CD4-positive, alpha-beta T cell (primary cell): ENCODE results near the gene CXXC5. TPM values are rescaled to one million over a fixed set of nuclear protein-coding genes. Genes with fewer than 3 reads are reported as not detected.

Experiments used
- ATAC-seq: fragments of 200-7000 bp; cut with Tn5 transposase; one replicate; pipeline ENCODE4 v1.10.0; 2022; ENCODE audit warnings: mild to moderate bottlenecking; ENCODE audit not compliant: poor library complexity
- CTCF ChIA-PET: fragments of 350-600 bp; sonication (Branson Sonifier 250); formaldehyde crosslinking; loops from one replicate; lab custom pipeline; 2021; ENCODE audit warnings: antibody characterized with exemption, inconsistent platforms; lab: Charles Lee
- POLR2A ChIA-PET: fragments of 350-600 bp; sonication (Branson Sonifier 250); formaldehyde crosslinking; loops from one replicate; lab custom pipeline; 2021; ENCODE audit warnings: antibody characterized with exemption, inconsistent platforms; lab: Charles Lee
- DNase-seq, 14 experiments: peaks; one replicate each; pipeline ENCODE4 v3.0.0-alpha.2; 2013 to 2020; ENCODE audit warnings: mixed read lengths in 2 of 14
- H3K27ac ChIP-seq, 2 donors: one replicate each; pipeline versions ENCODE4 v1.5.1 to v1.7.0; 2013; ENCODE audit warnings: low read length in 2 of 2, low read depth in 1 of 2, mild to moderate bottlenecking in 1 of 2
- H3K27me3 ChIP-seq, 2 experiments: 1 replicate in 1 of 2; 2 replicates in 1 of 2; pipeline versions ENCODE4 v1.6.1 to v1.7.0; 2013; ENCODE audit warnings: low read length in 2 of 2, control low read depth in 1 of 2, mild to moderate bottlenecking in 1 of 2, moderate library complexity in 1 of 2; ENCODE audit not compliant: insufficient read depth in 2 of 2, control insufficient read depth in 1 of 2
- H3K36me3 ChIP-seq: one replicate; pipeline ENCODE4 v1.6.1; 2013; ENCODE audit warnings: low read length, control low read depth; ENCODE audit not compliant: insufficient read depth
- H3K4me1 ChIP-seq: one replicate; pipeline ENCODE4 v1.6.1; 2013; ENCODE audit warnings: low read length, control low read depth; ENCODE audit not compliant: insufficient read depth
- H3K4me3 ChIP-seq: one replicate; pipeline ENCODE4 v1.5.1; 2013; ENCODE audit warnings: mild to moderate bottlenecking, low read length, moderate library complexity
- H3K9me3 ChIP-seq, 2 experiments: 1 replicate in 1 of 2; 2 replicates in 1 of 2; pipeline versions ENCODE4 v1.6.1 to v1.7.0; 2013; ENCODE audit warnings: low read length in 2 of 2, mild to moderate bottlenecking in 2 of 2, control low read depth in 1 of 2, moderate library complexity in 1 of 2; ENCODE audit not compliant: control insufficient read depth in 1 of 2, insufficient read depth in 1 of 2
- H3K27ac Mint-ChIP-seq: one replicate; pipeline ENCODE4 v1.8.0; 2020; ENCODE audit warnings: mixed read lengths
- H3K27me3 Mint-ChIP-seq: one replicate; pipeline ENCODE4 v1.8.0; 2021; ENCODE audit warnings: mixed read lengths
- H3K36me3 Mint-ChIP-seq: one replicate; pipeline ENCODE4 v1.8.0; 2021; ENCODE audit warnings: low read depth, mixed read lengths
- H3K4me1 Mint-ChIP-seq: one replicate; pipeline ENCODE4 v1.8.0; 2021; ENCODE audit warnings: low read depth, mixed read lengths
- H3K4me3 Mint-ChIP-seq: one replicate; pipeline ENCODE4 v1.8.0; 2020; ENCODE audit warnings: mild to moderate bottlenecking, mixed read lengths
- H3K9me3 Mint-ChIP-seq: one replicate; pipeline ENCODE4 v1.8.0; 2020; ENCODE audit warnings: mixed read lengths
- intact Hi-C, 2 experiments: fragments of 100-400 bp; cut with DNase I in 1 of 2; cut with micrococcal nuclease in 1 of 2; formaldehyde crosslinking; loops; one replicate each; pipeline versions ENCODE4 v1.15.1 to v1.9.0; 2023 to 2025; cut with DNase I, micrococcal nuclease
- total RNA-seq, 174 experiments: library from RNA in 2 of 174; stranded (reverse) in 2 of 174; gene quantifications; one replicate each; pipeline ENCODE4 v1.2.3 and lab custom pipeline; 2021 to 2026
- TF ChIP-seq, protein P1 (sequence below): fragments of 200-600 bp; IDR thresholded peaks from one replicate; pipeline ENCODE4 v1.8.0; 2022; ENCODE audit warnings: antibody characterized with exemption, mild to moderate bottlenecking

The CXXC5 gene
- total RNA-seq, 2 experiments from 2014 or later = 1.9 to 2.7 TPM

DNA sequence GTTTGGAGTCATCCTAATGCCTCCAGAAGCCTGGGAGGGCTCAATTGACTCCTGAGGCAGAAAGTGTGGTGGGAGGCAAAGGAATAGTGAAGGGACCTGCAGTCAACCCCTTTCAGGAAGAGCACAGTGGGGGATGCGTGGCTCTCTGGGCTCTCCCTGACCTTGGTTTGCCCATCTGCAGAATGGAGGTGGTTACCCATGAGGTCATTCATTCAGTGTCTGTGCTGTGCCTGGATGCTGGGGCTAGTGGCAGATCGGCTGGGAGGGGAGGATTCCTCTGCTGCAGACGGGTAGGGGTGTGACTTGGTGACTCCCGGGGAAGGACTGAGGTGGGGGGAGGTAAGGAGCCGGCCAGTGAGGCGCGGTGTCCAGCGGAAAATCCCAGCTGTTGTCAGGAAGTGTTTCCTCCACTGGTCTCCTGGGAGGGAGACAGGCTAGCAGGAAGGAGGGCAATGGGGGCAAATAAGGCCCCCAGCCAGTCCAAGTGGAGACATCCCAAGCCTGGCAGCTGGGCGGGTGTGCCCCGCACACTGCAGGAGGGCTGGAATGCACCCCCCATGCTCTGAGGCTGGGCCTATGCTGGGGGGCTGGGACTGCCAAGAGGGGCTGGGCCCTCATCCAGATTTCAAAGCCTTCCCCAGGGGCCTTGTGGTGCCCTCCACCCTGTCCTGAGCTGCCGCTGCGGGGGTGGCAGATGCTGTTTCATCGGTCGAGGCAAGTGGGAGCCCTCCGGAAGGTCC lies 10.9 kb downstream of the CXXC5 start:
- TF ChIP-seq, protein P1, sequence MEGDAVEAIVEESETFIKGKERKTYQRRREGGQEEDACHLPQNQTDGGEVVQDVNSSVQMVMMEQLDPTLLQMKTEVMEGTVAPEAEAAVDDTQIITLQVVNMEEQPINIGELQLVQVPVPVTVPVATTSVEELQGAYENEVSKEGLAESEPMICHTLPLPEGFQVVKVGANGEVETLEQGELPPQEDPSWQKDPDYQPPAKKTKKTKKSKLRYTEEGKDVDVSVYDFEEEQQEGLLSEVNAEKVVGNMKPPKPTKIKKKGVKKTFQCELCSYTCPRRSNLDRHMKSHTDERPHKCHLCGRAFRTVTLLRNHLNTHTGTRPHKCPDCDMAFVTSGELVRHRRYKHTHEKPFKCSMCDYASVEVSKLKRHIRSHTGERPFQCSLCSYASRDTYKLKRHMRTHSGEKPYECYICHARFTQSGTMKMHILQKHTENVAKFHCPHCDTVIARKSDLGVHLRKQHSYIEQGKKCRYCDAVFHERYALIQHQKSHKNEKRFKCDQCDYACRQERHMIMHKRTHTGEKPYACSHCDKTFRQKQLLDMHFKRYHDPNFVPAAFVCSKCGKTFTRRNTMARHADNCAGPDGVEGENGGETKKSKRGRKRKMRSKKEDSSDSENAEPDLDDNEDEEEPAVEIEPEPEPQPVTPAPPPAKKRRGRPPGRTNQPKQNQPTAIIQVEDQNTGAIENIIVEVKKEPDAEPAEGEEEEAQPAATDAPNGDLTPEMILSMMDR = no peak
- POLR2A ChIA-PET = interaction anchor here (2.9 kb wide), 1 partner anchor 11 kb away, joined by 8 read pairs; no protein-coding TSS in a partner anchor
- Histone ChIP-seq H3K27ac (no peak overlapping the region), H3K4me3 (no peak overlapping the region), H3K9me3 (no peaks in the 10 kb centered on the region), H3K27me3 (peaks cover 0 to 2% of the 10 kb centered on the region in 2 experiments), H3K4me1 (peaks cover 10% of the 10 kb centered on the region), H3K36me3 (no peaks in the 10 kb centered on the region)
- no peak overlapping the region for H3K27ac Mint-ChIP-seq
- intact Hi-C loops = no loop called here
- DNase-seq (peak in 1 of 14 experiments; percentile 19), ATAC-seq (no peak)
- H3K9me3 Mint-ChIP-seq = no peaks in the 10 kb centered on the region
- CTCF ChIA-PET = no interaction called here
- H3K27me3 Mint-ChIP-seq = peaks cover 11% of the 10 kb centered on the region
- H3K36me3 Mint-ChIP-seq = no peaks in the 10 kb centered on the region
- H3K4me3 Mint-ChIP-seq = no peak overlapping the region
- peaks cover 5% of the 10 kb centered on the region for H3K4me1 Mint-ChIP-seq

DNA sequence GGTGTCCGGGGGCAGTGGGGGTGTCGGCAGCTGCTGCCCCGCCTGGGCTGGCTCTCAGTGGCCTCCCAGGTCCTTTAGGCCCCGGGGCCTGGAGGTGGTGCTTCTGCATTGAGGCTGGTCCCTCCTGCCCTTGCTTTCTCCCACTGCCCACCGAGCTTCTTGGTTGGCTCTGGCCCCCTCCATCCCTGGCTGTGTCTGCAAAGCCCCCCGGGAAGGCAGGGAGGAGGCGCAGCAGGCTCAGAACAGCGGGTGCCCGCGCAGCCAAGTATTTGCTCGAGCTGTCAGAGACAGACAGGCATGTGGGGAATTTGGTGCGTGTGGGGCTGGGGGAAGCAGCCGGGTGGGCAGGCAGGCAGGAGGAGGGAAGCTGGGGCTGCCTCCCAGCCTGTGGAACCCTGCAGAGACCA lies 11.5 kb downstream of the CXXC5 start:
- H3K4me1 Mint-ChIP-seq = peaks cover 5% of the 10 kb centered on the region
- ChIA-PET POLR2A (interaction anchor here (1.1 to 2.9 kb wide), 2 partner anchors 10 to 24 kb away, joined by 3 to 8 read pairs; no protein-coding TSS in a partner anchor), CTCF (no interaction called here)
- no peak for DNase-seq
- Histone ChIP-seq H3K36me3 (no peaks in the 10 kb centered on the region), H3K4me1 (peaks cover 13% of the 10 kb centered on the region), H3K4me3 (no peak overlapping the region), H3K27me3 (no peaks in the 10 kb centered on the region), H3K27ac (no peak overlapping the region), H3K9me3 (no peaks in the 10 kb centered on the region)
- intact Hi-C loops = no loop called here
- peaks cover 5% of the 10 kb centered on the region for H3K27me3 Mint-ChIP-seq
- no peak for ATAC-seq
- H3K36me3 Mint-ChIP-seq = no peaks in the 10 kb centered on the region
- TF ChIP-seq, protein P1 = no peak
- no peak overlapping the region for H3K4me3 Mint-ChIP-seq
- H3K9me3 Mint-ChIP-seq = no peaks in the 10 kb centered on the region
- no peak overlapping the region for H3K27ac Mint-ChIP-seq

DNA sequence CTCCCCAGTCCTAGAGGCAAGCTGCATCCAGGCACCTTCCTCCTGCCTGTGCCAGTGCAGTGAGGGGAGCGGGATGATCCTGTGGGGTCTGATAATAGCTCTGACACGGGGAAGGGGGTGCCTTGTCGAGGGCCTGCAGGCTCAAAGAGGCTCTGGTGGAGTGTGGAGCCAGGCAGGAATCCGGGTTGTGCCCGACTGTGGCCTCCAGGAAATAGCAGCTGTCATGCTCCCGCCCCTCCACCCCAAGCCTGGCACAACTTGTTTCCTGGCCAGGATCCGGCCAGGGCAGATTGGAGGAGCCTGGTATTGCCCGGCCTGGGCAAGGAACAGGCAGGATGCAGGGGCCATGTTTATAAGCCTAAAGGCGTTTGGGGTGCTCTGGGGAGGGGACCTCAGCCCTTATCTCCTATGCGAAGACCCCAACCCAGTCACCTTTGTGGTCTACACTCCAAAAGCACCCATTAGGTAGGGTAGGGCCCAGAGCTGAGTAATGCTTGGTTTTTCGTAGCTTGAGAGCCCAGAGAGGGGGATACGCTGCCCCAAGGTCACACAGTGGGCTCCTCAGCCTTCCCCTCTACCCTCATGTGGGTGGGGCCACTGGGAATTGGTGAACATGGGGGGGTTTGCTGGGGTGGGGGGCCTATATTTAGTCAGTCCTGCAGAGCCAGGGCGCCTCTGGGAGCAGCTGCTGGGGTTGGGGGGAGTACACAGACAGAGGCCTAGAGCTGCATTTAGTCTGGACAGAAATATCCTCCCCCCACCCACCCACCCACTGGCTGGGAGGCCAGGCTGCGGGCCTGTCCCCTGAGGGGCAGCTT lies 12.2 kb downstream of the CXXC5 start:
- Mint-ChIP-seq H3K27me3 (peaks cover 4% of the 10 kb centered on the region), H3K27ac (no peak overlapping the region), H3K9me3 (no peaks in the 10 kb centered on the region), H3K4me1 (peaks cover 5% of the 10 kb centered on the region), H3K4me3 (no peak overlapping the region), H3K36me3 (no peaks in the 10 kb centered on the region)
- no peak overlapping the region for H3K4me3 ChIP-seq
- DNase-seq (no peak), ATAC-seq (no peak)
- H3K36me3 ChIP-seq = no peaks in the 10 kb centered on the region
- ChIA-PET POLR2A (interaction anchor here (1.1 to 2.9 kb wide), 2 partner anchors 10 to 25 kb away, joined by 3 to 8 read pairs; no protein-coding TSS in a partner anchor), CTCF (no interaction called here)
- H3K4me1 ChIP-seq = peaks cover 16% of the 10 kb centered on the region
- TF ChIP-seq, protein P1 = no peak
- intact Hi-C loops = no loop called here
- no peak overlapping the region for H3K27ac ChIP-seq
- no peaks in the 10 kb centered on the region for H3K27me3 ChIP-seq
- no peaks in the 10 kb centered on the region for H3K9me3 ChIP-seq
